ENCODE data around the gene SETD7.

- TF ChIP-seq GATA3 (IDR thresholded peaks at IDR 0.05; ENCODE audit: low read depth, low read length) (no peak), GATA2 (IDR thresholded peaks at IDR 0.05; ENCODE audit: low read depth, low read length) (no peak)
These were observed 15.9 kb downstream of the SETD7 start for GRCh38 chr4:139540161-139540560.
